ENCODE data around the gene PRKN. TPM values are rescaled to one million over a fixed set of nuclear protein-coding genes. Genes with fewer than 3 reads are reported as not detected.

Gene PRKN
- total and polyA plus RNA-seq, 2 donors (not counting 3 experiments of a cell fraction or from before 2014, with no cell fraction given) = 0.06 TPM; not detected in 1

DNA sequence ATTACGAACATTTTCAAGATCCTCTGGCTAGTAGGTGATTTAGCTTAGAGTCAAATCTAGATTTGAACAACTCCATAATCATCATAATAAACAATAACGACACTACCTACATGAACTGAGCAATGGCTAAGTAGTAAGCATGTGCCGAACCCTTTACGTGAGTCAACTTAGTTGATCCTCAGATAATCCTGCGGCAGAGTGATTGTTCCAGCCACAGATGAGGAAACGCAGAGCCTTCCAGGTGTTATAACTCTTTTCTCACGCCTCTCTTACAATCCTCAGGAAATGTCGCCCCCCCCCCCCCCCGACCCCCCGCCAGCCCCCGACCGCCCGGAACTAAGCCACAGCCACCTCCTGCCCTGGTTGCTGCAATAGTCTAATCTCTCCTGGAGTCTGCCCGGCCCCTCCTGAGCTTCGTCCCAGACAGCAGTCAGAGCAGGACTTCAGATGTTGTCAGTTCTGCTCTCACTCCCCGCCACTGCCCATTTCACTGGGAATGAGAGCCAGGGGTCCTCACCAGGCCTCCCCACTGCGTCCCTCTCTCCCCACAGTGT is 1312.2 kb downstream of the PRKN start:
- dilution Hi-C loops (cut with MboI; ENCODE audit: extremely low pct_ligation_motif_present, low sequenced_read_pairs) = no loop called here
- FAIRE-seq = no peak

More for the DNA sequence above, 1312.2 kb downstream of the PRKN start:
- intact Hi-C loops (cut with micrococcal nuclease) = loop anchor here (5.0 to 10.0 kb wide), 2 partner anchors 332 to 769 kb away; no protein-coding TSS in a partner anchor
- Histone ChIP-seq H2AFZ (ENCODE audit: low read depth, low read length) (no peak overlapping the region), H3K9ac (replicated peaks; ENCODE audit: extremely low read depth, insufficient read depth, low read length) (no peak overlapping the region), H4K20me1 (replicated peaks; ENCODE audit: control insufficient read depth, extremely low read depth, insufficient read depth, low read length) (no peaks in the 10 kb centered on the region), H3K27ac (ENCODE audit: insufficient read depth, low read depth, low read length) (no peak overlapping the region), H3K36me3 (ENCODE audit: control insufficient read depth in 2 of 2, extremely low read depth in 1 of 2, insufficient read depth in 2 of 2, low read length in 2 of 2) (no peaks in the 10 kb centered on the region), H3K79me2 (ENCODE audit: control insufficient read depth, insufficient read depth, low read length) (no peaks in the 10 kb centered on the region), H3K9me3 (replicated peaks; ENCODE audit: control insufficient read depth, insufficient read depth, low read length) (no peaks in the 10 kb centered on the region), H3K4me2 (ENCODE audit: insufficient read depth, low read length) (no peak overlapping the region), H3K27me3 (ENCODE audit: control insufficient read depth in 2 of 2, insufficient read depth in 2 of 2, low read length in 2 of 2) (no peaks in the 10 kb centered on the region), H3K4me1 (ENCODE audit: control insufficient read depth, extremely low read depth, insufficient read depth, low read length) (no peaks in the 10 kb centered on the region), H3K9me1 (replicated peaks; ENCODE audit: control insufficient read depth, extremely low read depth, insufficient read depth, low read length) (no peaks in the 10 kb centered on the region), H3K4me3 (replicated peaks in 1 of 3; ENCODE audit: insufficient read depth in 1 of 3, low read depth in 1 of 3, low read length in 3 of 3) (no peak overlapping the region)
- no peak for DNase-seq (ENCODE audit: low read depth, low spot score)
- CTCF ChIA-PET = interaction anchor here (1.3 kb wide), 1 partner anchor 22 kb away, joined by 4 read pairs; no protein-coding TSS in a partner anchor
- POLR2A ChIA-PET = no interaction called here
- no TSS peak for BruUV-seq (replicated peaks)
- no peak for TF ChIP-seq EZH2 (IDR thresholded peaks at IDR 0.05; ENCODE audit: borderline replicate concordance, low read depth, low read length, severe bottlenecking)
- TF ChIP-seq GATA2 (IDR thresholded peaks at IDR 0.05; ENCODE audit: insufficient read depth, insufficient read length, low read depth, low read length) = no peak
- no peak for TF ChIP-seq FOS (IDR thresholded peaks at IDR 0.05; ENCODE audit: borderline replicate concordance, insufficient read depth, low read length)
- TF ChIP-seq, protein P1, sequence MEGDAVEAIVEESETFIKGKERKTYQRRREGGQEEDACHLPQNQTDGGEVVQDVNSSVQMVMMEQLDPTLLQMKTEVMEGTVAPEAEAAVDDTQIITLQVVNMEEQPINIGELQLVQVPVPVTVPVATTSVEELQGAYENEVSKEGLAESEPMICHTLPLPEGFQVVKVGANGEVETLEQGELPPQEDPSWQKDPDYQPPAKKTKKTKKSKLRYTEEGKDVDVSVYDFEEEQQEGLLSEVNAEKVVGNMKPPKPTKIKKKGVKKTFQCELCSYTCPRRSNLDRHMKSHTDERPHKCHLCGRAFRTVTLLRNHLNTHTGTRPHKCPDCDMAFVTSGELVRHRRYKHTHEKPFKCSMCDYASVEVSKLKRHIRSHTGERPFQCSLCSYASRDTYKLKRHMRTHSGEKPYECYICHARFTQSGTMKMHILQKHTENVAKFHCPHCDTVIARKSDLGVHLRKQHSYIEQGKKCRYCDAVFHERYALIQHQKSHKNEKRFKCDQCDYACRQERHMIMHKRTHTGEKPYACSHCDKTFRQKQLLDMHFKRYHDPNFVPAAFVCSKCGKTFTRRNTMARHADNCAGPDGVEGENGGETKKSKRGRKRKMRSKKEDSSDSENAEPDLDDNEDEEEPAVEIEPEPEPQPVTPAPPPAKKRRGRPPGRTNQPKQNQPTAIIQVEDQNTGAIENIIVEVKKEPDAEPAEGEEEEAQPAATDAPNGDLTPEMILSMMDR (IDR thresholded peaks at IDR 0.05; ENCODE audit: extremely low read depth in 1 of 2, insufficient read depth in 1 of 2, low read depth in 1 of 2, low read length in 2 of 2) = no peak
- TF ChIP-seq, protein P2, sequence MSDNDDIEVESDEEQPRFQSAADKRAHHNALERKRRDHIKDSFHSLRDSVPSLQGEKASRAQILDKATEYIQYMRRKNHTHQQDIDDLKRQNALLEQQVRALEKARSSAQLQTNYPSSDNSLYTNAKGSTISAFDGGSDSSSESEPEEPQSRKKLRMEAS (IDR thresholded peaks at IDR 0.05; ENCODE audit: insufficient read depth, insufficient read length) = no peak
- TF ChIP-seq POLR2AphosphoS5 (IDR thresholded peaks at IDR 0.05; ENCODE audit: insufficient read depth, low read depth, low read length) = no peak
- TF ChIP-seq POLR2A (IDR thresholded peaks at IDR 0.05; ENCODE audit: low read depth, low read length) = no peak
- no peak for TF ChIP-seq JUN (IDR thresholded peaks at IDR 0.05; ENCODE audit: borderline replicate concordance, insufficient read depth, insufficient read length, low read depth)
- TF ChIP-seq MYC (IDR thresholded peaks at IDR 0.05; ENCODE audit: low read depth, low read length) = no peak

All from endothelial cell of umbilical vein (primary cell).